Subcutaneous adipose tissue (tissue), 4 donors: ENCODE measurements around the gene ZNF574. TPM values are rescaled to one million over a fixed set of nuclear protein-coding genes. Genes with fewer than 3 reads are reported as not detected.

Experiments
- total RNA-seq, 4 donors: library from RNA; depleted of rRNA; stranded (reverse); fragments of >200 nt; gene quantifications; one replicate each; pipeline ENCODE4 v1.1.0, GENCODE V29; 2016
- TF ChIP-seq, protein P1 (sequence below): fragments of 450-650 bp; IDR thresholded peaks from one replicate; pipeline ENCODE4 v1.5.1; 2016; ENCODE audit warnings: low read depth, mild to moderate bottlenecking, control low read depth, antibody characterized with exemption, moderate library complexity

Gene ZNF574
- total RNA-seq, 4 donors from 2014 or later, result 8.2 to 11.7 (median 9.9) TPM

DNA sequence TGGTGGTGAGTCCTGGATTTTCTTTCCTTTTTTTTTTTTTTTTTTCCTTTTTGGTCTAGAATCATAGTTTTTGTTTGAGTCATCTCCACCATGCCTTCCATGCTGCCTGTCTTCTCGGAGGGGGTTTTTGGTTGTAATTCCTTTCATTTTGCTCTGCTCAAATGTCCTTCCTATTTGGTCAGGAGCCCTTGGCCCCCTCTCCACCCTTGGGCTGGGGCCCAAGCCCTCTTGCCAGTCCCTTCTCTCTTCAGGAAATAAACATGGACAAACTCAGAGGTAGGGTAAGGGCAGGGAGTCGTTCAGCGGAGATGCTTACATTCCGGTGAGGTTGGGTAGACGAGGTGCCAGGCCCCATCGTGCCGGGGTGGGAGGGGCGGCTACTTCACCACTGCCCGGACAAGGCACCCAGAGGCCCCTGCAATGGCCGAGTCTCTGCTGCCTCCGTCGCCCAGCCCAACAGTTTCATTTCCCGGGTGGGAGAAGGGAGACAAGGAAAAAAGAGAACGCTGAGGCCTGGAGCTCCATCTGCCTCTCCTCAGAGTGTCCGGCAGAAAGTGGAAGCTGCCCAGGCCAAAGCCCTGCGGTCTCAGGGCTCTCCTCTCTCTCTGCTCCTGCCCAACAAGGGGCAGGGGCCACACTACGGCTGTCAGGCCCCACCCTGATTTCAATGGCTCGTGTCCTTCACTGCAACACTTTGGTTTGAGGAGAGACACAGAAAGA, 12.7 kb downstream of the ZNF574 start:
- TF ChIP-seq, protein P1, sequence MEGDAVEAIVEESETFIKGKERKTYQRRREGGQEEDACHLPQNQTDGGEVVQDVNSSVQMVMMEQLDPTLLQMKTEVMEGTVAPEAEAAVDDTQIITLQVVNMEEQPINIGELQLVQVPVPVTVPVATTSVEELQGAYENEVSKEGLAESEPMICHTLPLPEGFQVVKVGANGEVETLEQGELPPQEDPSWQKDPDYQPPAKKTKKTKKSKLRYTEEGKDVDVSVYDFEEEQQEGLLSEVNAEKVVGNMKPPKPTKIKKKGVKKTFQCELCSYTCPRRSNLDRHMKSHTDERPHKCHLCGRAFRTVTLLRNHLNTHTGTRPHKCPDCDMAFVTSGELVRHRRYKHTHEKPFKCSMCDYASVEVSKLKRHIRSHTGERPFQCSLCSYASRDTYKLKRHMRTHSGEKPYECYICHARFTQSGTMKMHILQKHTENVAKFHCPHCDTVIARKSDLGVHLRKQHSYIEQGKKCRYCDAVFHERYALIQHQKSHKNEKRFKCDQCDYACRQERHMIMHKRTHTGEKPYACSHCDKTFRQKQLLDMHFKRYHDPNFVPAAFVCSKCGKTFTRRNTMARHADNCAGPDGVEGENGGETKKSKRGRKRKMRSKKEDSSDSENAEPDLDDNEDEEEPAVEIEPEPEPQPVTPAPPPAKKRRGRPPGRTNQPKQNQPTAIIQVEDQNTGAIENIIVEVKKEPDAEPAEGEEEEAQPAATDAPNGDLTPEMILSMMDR, result no peak

DNA sequence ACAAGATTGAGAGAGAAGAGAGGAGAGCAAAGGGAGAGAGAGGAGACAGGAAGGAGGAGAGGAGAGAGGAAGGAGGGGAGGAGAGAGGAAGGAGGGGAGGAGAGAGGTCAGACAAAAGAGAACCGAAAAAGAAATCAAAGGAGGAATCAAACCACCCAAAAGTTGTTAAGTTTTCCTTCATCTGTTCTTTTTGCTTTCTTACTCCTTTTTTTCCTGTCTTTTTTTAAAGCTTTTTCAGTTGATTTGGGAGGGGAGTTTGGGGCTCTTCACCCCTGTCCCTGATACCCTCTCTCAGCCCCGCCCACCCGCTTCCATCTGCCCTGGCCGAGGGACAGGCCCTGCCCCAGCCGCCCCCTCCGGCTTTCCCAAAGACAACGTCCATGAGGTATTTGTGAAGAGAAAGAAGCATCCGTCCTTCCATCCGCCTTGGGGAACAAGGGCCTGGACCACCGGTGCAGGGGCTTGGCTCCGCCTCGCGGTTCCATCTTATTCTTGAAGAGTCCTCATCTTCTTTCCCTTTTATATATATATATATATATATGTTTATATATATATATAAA, 13.3 kb downstream of the ZNF574 start:
- TF ChIP-seq, protein P1, result no peak

DNA sequence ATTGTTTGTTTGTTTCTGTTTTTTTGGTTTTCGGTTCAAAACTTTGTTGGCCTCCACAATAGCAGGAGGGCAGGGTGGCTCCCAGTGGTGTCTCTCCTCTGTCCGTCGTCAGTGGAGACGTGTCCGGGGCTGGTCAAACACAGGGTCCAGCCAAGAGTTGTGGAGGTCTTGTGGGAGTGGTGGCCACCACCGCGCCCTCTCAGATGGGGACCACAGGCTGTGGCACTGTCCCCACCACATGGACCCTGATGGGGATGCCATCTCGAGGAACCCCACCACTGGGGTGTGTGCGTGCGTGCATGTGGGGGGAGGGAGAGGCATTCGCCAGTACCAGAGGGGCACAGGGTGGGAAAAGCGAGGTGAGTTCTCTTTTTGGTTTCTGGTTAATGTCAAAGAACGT, 13.8 kb downstream of the ZNF574 start:
- TF ChIP-seq, protein P1, result no peak

DNA sequence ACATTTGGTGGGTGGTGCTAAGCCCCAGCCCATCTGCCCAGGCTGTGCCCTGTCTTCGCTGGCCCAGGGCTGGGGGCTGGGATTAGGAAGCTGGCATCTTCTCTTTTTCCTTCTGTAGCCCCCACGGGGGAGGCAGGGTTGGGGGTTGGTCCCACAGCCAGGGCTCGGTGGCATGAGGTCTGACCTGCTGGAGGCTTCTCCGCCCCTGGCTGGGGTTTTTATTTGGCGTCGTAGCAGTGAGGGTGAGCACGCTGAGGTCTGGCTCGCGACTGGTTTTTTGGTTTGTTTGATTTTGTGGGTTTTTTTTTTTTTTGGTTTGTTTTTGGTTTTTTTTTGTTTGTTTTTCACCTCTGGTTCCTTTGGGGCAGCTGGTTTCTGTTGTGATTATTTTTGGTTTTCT, 14.7 kb downstream of the ZNF574 start:
- TF ChIP-seq, protein P1, result no peak

DNA sequence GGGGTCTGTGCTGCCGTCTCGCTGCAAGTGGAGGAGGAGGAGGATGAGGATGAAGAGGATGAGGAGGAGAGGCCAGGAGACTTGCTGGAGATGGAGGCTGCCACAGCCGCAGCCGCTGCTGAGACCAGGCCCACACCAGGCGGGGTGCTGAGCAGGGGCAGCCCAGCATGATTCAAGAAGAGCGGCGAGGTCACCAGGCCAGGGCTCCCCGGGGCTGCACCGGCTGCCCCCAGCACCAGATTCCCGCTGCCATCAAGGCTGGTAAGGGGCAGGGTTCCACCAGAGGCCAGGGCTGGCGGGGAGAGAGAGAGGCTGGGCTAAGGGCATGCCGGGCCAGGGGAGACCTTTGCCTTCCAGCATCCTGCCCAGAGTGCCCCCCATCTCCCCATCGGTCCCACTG, 15.3 kb downstream of the ZNF574 start:
- TF ChIP-seq, protein P1, result no peak

DNA sequence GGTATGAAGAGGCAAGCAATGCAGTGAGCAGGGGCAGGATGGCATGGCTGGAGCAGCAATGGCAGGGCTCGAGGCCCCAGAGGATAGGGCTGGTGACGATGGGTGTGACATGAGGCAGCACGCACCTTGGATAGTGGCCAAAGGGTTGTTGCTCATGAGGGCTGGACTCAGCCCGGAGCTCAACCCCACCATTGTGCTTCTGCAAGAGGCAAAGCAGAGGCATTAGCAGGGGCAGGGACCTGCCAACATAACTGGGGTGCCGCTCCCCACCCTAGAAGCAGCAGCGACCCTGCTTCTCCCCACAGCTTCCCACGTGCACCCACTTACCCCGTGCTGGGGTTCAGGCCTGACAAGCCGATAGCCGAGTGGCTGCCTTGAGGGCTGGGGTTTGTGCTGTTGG, 15.8 kb downstream of the ZNF574 start:
- TF ChIP-seq, protein P1, result no peak

DNA sequence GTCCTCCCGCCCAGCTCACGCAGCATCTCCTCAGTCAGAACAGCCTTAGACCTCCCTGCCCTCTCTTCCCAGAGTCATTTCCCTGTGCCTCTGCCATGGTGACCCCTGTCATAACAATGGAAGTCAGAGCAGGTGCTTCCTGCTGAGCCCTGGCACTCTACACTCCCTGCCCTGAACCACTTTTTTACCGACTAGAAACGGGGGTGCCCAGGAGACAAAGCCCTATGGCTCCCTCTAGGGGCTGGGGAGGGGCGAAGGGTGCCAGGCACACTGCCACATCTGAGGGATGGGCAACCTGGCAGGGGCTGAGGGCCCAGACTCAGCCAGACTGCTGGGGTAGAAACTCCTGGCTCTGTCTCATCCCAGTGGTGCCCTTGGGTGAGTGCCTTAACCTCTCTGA, 16.4 kb downstream of the ZNF574 start:
- TF ChIP-seq, protein P1, result no peak
